Neural progenitor cell (in vitro differentiated cells): ENCODE results near the gene LRRC74A. TPM values are rescaled to one million over a fixed set of nuclear protein-coding genes. Genes with fewer than 3 reads are reported as not detected.

Source experiments
- DNase-seq: peaks from one replicate; pipeline ENCODE4 v3.0.0-alpha.2; 2016; ENCODE audit warnings: low spot score
- H2AFZ ChIP-seq: fragments of 200-600 bp; sonication (generic); replicated peaks from 2 replicates; pipeline ENCODE4 v1.6.1; 2016; ENCODE audit warnings: antibody characterized with exemption
- H3F3A ChIP-seq: fragments of 200-600 bp; sonication (generic); 2 replicates; pipeline ENCODE4 v1.6.1; 2016; ENCODE audit warnings: antibody characterized with exemption, low read depth
- H3K27ac ChIP-seq: fragments of 200-600 bp; sonication (generic); 2 replicates; pipeline ENCODE4 v1.5.1; 2016; ENCODE audit warnings: mild to moderate bottlenecking
- H3K27me3 ChIP-seq: fragments of 200-600 bp; sonication (generic); 2 replicates; pipeline ENCODE4 v1.6.1; 2016; ENCODE audit warnings: mild to moderate bottlenecking, moderate library complexity
- H3K36me3 ChIP-seq: fragments of 200-600 bp; sonication (generic); 2 replicates; pipeline ENCODE4 v1.5.1; 2016
- H3K4me1 ChIP-seq: fragments of 200-600 bp; sonication (generic); 2 replicates; pipeline ENCODE4 v1.6.1; 2016; ENCODE audit warnings: mixed run types
- H3K4me2 ChIP-seq: fragments of 200-600 bp; sonication (generic); 2 replicates; pipeline ENCODE4 v1.6.1; 2016
- H3K4me3 ChIP-seq: fragments of 200-600 bp; sonication (generic); 2 replicates; pipeline ENCODE4 v1.5.1; 2016
- H3K79me2 ChIP-seq: fragments of 200-600 bp; sonication (generic); 2 replicates; pipeline ENCODE4 v1.6.1; 2016; ENCODE audit warnings: low read depth
- H3K9ac ChIP-seq: fragments of 200-600 bp; sonication (generic); 2 replicates; pipeline ENCODE4 v1.6.1; 2016
- H3K9me3 ChIP-seq: fragments of 200-600 bp; sonication (generic); 2 replicates; pipeline ENCODE4 v1.5.1; 2016; ENCODE audit warnings: low read depth
- H4K20me1 ChIP-seq: fragments of 200-600 bp; sonication (generic); 2 replicates; pipeline ENCODE4 v1.6.1; 2016; ENCODE audit warnings: low read depth
- H3K27ac Mint-ChIP-seq: 3 replicates; pipeline ENCODE4 v1.8.0; 2021; ENCODE audit warnings: mixed read lengths
- H3K27me3 Mint-ChIP-seq: 2 replicates; pipeline ENCODE4 v1.8.0; 2022; ENCODE audit warnings: low read depth, mild to moderate bottlenecking, inconsistent platforms, moderate library complexity, mixed read lengths; ENCODE audit not compliant: insufficient read depth
- H3K36me3 Mint-ChIP-seq: 3 replicates; pipeline ENCODE4 v1.8.0; 2021; ENCODE audit warnings: mixed read lengths
- H3K4me1 Mint-ChIP-seq: 3 replicates; pipeline ENCODE4 v1.8.0; 2021; ENCODE audit warnings: mixed read lengths
- H3K4me3 Mint-ChIP-seq: 3 replicates; pipeline ENCODE4 v1.8.0; 2021; ENCODE audit warnings: mild to moderate bottlenecking, moderate library complexity, mixed read lengths
- H3K9me3 Mint-ChIP-seq: 3 replicates; pipeline ENCODE4 v1.8.0; 2020; ENCODE audit warnings: mixed read lengths
- EZH2 ChIP-seq: fragments of 200-600 bp; sonication (generic); IDR thresholded peaks from 2 replicates; pipeline ENCODE4 v1.6.1; 2017; ENCODE audit warnings: antibody characterized with exemption, mild to moderate bottlenecking, moderate library complexity
- EZH2phosphoT487 ChIP-seq: fragments of 200-600 bp; sonication (generic); IDR thresholded peaks from 2 replicates; pipeline ENCODE4 v1.6.1; 2017; ENCODE audit warnings: antibody characterized with exemption
- total RNA-seq: library from RNA; depleted of rRNA; stranded (reverse); fragments of >200 nt; gene quantifications from 2 replicates; pipeline ENCODE4 v1.2.3, GENCODE V29; 2015; ENCODE audit warnings: low replicate concordance
- TF ChIP-seq, protein P1 (sequence below): fragments of 200-600 bp; sonication (generic); IDR thresholded peaks from 2 replicates; pipeline ENCODE4 v1.5.1; 2017; ENCODE audit warnings: antibody characterized with exemption, mild to moderate bottlenecking

The LRRC74A gene
- total RNA-seq, 1 donor from 2014 or later, result not detected

DNA sequence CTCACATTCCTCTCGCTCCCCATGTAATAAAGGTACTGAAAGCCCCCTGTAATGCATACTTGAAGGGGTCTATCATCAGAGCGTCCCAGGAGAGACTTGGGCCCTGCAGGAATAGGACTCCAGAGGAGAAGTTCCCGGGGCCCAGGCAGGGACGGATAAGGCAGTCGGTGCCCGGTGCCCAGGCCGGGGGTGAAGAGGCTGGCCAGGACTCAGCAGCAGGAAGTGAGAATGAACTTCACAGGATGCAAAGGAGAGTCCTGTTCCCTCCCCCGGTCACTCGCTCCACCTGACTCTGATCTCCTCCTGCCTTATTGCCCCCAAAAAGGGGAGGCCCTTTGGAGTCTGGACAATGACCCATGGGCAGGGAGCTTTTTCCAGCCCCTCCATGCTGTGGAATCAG, 40.2 kb downstream of the LRRC74A start:
- Histone ChIP-seq H3K79me2 (no peaks in the 10 kb centered on the region), H3K27me3 (no peaks in the 10 kb centered on the region), H3F3A (no peaks in the 10 kb centered on the region), H3K36me3 (no peaks in the 10 kb centered on the region), H3K27ac (no peak overlapping the region), H4K20me1 (no peaks in the 10 kb centered on the region), H3K4me1 (peaks cover 9% of the 10 kb centered on the region), H3K9me3 (no peaks in the 10 kb centered on the region), H3K9ac (no peak overlapping the region), H3K4me2 (no peak overlapping the region), H3K4me3 (no peak overlapping the region), H2AFZ (no peak overlapping the region)
- no peak for DNase-seq
- Mint-ChIP-seq H3K27me3 (peaks cover 12% of the 10 kb centered on the region), H3K4me3 (no peak overlapping the region), H3K9me3 (no peaks in the 10 kb centered on the region), H3K36me3 (no peaks in the 10 kb centered on the region), H3K4me1 (peaks cover 52% of the 10 kb centered on the region), H3K27ac (no peak overlapping the region)
- TF ChIP-seq, protein P1, sequence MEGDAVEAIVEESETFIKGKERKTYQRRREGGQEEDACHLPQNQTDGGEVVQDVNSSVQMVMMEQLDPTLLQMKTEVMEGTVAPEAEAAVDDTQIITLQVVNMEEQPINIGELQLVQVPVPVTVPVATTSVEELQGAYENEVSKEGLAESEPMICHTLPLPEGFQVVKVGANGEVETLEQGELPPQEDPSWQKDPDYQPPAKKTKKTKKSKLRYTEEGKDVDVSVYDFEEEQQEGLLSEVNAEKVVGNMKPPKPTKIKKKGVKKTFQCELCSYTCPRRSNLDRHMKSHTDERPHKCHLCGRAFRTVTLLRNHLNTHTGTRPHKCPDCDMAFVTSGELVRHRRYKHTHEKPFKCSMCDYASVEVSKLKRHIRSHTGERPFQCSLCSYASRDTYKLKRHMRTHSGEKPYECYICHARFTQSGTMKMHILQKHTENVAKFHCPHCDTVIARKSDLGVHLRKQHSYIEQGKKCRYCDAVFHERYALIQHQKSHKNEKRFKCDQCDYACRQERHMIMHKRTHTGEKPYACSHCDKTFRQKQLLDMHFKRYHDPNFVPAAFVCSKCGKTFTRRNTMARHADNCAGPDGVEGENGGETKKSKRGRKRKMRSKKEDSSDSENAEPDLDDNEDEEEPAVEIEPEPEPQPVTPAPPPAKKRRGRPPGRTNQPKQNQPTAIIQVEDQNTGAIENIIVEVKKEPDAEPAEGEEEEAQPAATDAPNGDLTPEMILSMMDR, result no peak
- no peak for TF ChIP-seq EZH2phosphoT487

DNA sequence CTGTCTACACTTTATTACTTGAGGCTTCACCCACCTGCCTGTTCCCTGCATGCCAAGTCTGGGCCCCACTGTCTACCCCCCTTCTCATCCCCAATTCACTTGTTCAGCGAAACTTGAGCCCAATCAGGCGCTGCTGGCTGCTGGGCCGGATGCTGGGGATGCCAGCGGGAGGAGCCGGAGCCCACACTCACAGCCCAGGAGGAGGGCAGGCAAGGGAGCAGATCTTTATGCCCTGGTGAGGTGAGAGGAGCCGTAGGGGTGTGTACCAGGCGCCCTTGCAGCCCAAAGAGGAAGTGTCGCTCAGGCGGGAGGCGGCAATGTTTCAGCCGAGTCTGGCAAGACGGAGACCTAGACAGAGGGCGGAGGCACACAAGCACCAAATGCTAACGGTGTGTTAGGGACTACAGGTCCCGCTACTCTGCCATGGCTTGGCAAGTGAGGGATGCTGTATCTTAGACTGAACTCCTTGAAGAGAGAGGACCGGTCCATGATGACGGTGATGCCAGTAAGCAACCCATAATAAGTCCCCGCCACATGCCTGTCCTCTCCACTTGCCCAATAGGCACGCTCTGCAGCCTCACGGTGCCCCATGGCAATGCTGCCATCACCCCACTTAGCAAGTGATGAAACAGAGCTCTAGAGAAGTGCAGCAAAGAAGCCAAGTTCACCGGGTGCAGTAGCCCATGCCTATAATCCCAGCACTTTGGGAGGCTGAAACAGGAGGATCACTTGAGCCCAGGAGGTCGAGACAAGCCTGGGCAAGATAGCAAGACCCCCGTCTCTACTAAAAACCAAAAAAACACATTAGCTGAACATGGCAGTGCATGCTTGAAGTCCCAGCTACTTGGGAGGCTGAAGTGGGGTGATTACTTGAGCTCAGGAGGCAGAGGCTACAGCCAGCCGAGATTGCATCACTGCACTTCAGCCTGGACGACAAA, 41.6 kb downstream of the LRRC74A start:
- Mint-ChIP-seq H3K27ac (no peak overlapping the region), H3K27me3 (peaks cover 10% of the 10 kb centered on the region), H3K4me3 (no peak overlapping the region), H3K9me3 (no peaks in the 10 kb centered on the region), H3K36me3 (no peaks in the 10 kb centered on the region), H3K4me1 (peaks cover 45% of the 10 kb centered on the region)
- H3K4me1 ChIP-seq, result peaks cover 9% of the 10 kb centered on the region
- no peak overlapping the region for H3K4me3 ChIP-seq
- H3K79me2 ChIP-seq, result no peaks in the 10 kb centered on the region
- TF ChIP-seq EZH2phosphoT487 (no peak), EZH2 (no peak)
- TF ChIP-seq, protein P1, result no peak
- no peaks in the 10 kb centered on the region for H4K20me1 ChIP-seq
- no peaks in the 10 kb centered on the region for H3K36me3 ChIP-seq
- H3K4me2 ChIP-seq, result peak overlapping the region; percentile 35
- H2AFZ ChIP-seq, result no peak overlapping the region
- no peaks in the 10 kb centered on the region for H3F3A ChIP-seq
- H3K9me3 ChIP-seq, result no peaks in the 10 kb centered on the region
- H3K27ac ChIP-seq, result no peak overlapping the region
- no peak overlapping the region for H3K9ac ChIP-seq
- H3K27me3 ChIP-seq, result no peaks in the 10 kb centered on the region
- DNase-seq, result no peak

GRCh38 chr14:76868454-76869170, 42.4 kb downstream of the LRRC74A start:
- H3F3A ChIP-seq, result no peaks in the 10 kb centered on the region
- no peak for TF ChIP-seq EZH2phosphoT487
- TF ChIP-seq EZH2, result no peak
- TF ChIP-seq, protein P1, result no peak
- no peak overlapping the region for H2AFZ ChIP-seq
- peaks cover 9% of the 10 kb centered on the region for H3K4me1 ChIP-seq
- H3K36me3 Mint-ChIP-seq, result no peaks in the 10 kb centered on the region
- no peaks in the 10 kb centered on the region for H3K36me3 ChIP-seq
- no peaks in the 10 kb centered on the region for H3K27me3 ChIP-seq
- H3K4me1 Mint-ChIP-seq, result peaks cover 36% of the 10 kb centered on the region
- no peaks in the 10 kb centered on the region for H4K20me1 ChIP-seq
- no peak overlapping the region for H3K27ac Mint-ChIP-seq
- no peak overlapping the region for H3K4me3 Mint-ChIP-seq
- H3K27ac ChIP-seq, result no peak overlapping the region
- H3K27me3 Mint-ChIP-seq, result peaks cover 5% of the 10 kb centered on the region
- no peak for DNase-seq
- no peaks in the 10 kb centered on the region for H3K9me3 Mint-ChIP-seq
- no peak overlapping the region for H3K4me3 ChIP-seq
- no peak overlapping the region for H3K9ac ChIP-seq
- no peaks in the 10 kb centered on the region for H3K9me3 ChIP-seq
- H3K79me2 ChIP-seq, result no peaks in the 10 kb centered on the region
- H3K4me2 ChIP-seq, result no peak overlapping the region
